HG02798 (cell line): ENCODE measurements around the gene MPHOSPH6.
"Not testable (repeated sequence)": the region's sequence is repeated elsewhere in the genome, so short reads cannot be mapped to it uniquely, and the experiment has no call there.

Source experiments
- ATAC-seq: cut with Tn5 transposase; IDR thresholded peaks from one replicate; pipeline ENCODE4 v1.9.1; 2021; ENCODE audit warnings: mild to moderate bottlenecking; ENCODE audit not compliant: unreplicated experiment, poor library complexity

MPHOSPH6 gene

DNA sequence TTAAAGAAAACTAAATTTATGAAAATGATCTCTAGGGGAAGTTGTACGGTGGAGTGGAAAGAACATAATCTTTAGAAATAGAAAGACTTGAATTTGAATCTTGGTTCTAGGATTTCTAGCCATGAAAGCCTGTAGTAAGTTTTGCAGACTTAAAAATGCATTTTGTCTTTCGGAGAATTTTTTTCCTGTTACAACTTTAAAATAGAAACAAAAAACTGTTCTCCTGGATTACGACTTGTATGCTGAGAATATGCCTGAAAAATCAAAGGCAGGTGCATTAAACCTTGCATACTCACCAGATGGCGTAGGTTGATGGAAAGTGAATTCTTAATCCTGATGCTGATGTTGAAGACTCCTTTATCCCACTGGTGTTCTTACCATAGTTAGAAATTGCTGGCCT is 7.5 kb upstream of the MPHOSPH6 start:
- ATAC-seq, result no peak

DNA sequence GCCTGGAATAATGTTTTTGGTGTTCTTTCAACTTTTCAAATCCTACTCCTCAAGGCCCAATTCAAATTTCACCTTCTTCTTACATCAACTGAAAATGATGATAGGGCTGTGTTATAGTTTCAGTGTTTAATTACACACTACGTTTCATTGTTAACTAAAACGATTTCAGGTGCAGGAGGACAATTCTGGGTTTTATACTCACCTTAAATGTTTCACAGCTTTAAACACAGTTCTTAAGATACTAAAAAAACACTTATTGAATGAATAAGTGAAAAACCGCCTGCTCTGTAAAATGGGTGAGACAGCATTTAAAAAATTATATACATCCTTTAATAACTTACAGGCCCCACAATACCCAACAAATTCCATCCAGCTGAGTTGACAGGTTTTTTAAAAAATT is 6.2 kb upstream of the MPHOSPH6 start:
- ATAC-seq, result no peak

DNA sequence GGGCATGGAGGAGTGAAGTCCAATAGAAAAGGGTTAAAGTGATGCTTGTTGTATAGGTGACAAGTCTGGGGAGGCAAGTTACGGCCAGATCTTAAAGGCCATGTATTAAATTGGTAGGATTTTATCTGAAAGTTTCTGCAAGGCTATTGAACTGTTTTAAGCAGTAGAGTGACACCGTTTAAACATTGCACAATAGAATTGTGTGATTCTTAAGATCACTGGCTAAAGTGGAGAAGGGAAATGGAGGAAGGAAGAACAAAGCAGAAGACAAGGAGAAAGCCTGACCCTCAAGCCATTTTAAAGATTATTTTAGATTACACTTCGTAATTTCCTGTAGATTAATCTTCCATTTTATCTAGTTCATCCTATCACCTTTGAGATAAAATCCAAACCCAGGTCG is 5.6 kb upstream of the MPHOSPH6 start:
- ATAC-seq, result no peak

DNA sequence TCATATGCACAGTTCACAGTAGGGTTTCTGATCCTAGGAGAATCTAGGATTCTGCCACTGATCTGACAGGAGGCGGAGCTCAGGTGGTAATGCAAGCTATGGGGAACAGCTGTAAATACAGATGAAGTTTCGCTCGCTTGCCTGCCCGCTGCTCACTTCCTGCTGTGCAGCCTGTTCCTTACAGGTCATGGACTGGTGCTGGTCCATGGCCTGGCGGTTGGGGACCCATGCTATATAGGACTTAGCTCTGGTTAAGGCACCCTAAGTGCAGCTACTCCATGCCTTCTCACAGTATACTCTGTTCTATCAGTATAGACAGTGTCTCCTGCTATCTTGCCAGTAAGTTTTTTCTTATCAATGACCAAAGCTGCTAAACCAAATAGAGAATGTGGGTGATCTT is 2.4 kb downstream of the MPHOSPH6 start:
- ATAC-seq, result no peak

DNA sequence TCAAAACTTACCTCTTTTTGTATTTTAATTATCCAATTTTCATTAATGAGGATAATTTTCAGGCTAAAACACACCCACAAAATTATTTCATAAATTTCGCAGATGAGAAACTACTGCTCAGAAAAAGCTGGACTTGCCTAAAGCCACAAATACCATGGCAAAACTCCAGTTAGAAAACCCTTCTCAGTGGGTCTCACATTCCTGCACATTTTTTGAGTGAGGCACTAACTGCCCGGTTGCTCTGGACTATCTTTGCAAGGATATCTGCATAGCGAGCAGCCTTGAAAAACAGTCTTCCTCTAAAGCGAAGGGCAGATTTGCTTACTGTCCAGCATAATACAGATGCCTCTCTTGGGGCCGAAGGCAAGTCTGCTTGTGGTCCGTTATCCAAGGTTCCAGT is 9.8 kb downstream of the MPHOSPH6 start:
- ATAC-seq, result no peak

DNA sequence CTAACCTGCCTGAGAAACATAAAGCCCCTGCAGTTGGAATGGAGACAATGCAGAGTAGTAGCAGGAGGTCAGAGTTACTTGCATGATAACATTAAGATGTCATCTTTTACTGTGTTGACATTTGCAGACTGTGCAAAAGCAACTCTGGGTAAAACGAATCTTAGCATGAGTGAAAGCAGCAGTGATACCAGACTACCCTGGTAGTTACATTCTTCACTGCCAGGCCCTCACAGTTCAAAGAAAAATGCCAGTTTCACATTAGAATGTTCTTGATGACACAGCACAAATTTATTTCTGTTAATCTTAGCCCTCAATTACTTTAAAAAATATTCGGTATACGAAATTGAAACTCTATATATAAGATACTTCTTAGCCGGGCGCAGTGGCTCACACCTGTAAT is 12.2 kb downstream of the MPHOSPH6 start:
- ATAC-seq, result no peak

DNA sequence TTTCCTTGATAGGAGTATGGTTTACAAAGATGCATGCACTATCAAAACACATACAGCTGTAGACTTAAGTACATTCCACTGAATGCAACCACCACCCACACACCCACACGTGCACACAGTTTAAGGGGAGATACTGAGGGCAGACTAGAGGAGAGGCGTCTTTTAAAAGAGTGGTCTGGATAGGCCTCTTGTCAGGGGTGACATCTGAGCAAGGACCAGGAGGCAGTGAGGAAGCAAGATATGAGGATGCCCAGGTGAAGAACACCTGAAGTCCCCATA is 12.6 kb downstream of the MPHOSPH6 start:
- ATAC-seq, result no peak

DNA sequence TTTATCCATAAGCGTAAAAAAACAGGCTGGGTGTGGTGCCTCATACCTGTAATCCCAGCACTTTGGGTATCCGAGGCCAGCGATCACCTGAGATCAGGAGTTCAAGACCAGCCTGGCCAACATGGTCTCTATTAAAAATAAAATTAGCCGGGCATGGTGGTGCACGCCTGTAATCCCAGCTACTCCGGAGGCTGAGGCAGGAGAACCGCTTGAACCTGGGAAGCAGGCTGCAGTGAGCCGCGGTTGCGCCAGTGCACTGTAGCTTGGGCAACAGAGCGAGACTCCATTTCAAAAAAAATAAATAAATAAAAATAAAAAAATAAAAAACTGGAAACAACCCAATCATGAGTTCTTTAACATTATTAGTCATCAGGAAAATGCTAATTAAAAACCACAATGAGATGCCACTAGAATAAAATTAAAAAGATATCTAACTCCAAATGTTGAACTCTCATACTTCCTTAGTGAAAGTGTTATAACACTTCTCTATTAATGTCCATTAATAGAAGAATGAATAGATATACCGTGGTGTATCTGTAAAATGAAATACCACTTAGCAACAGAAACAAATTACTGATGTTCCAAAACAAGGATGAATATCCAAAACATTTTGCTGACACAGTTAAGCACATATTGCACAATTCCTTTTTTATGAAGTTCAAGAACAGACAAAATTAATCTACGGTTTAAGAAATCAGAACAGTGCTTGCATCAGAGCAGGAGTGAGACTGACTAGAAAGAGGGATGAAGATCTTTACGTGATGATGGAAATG is 13.1 kb downstream of the MPHOSPH6 start:
- no peak for ATAC-seq

DNA sequence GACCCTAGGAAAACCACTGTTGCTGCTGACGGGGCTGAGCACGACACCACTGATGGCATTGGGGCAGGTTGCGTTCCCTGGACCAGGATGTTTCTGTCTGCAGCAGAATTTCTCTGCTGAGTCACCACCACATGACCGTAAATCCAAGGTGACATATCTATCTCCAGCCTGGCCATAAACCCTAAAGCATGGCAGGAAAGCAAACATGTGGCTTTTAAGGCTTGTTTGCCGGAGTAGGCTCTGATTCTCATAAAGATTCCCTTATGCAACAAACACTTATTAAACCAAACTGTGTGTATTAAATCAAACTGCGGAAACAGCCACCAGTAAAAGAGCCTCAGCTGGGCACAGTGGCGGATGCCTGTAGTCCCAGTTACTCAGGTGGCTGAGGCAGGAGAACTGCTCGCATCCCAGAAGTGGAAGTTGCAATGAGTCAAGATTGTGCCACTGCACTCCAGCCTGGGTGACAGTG is 17.3 kb downstream of the MPHOSPH6 start:
- no peak for ATAC-seq

DNA sequence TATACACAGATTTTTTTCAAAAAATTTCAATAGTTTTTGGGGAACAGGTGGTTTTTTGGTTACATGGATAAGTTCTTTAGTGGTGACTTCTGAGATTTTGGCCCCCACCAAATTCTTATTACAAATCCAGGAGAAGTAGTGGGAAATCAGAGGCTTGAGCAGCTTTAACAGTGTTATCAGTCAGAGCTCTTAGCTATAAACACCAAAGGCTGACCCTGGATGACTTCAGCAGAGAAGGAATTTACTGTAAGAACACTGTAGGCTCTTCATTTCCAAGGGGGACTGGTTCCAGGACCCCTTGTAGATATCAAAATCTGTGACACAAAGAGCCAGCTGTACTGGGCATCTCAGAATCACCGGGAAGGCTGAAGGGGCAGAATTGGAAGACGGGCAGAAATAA is 17.8 kb downstream of the MPHOSPH6 start:
- no peak for ATAC-seq

DNA sequence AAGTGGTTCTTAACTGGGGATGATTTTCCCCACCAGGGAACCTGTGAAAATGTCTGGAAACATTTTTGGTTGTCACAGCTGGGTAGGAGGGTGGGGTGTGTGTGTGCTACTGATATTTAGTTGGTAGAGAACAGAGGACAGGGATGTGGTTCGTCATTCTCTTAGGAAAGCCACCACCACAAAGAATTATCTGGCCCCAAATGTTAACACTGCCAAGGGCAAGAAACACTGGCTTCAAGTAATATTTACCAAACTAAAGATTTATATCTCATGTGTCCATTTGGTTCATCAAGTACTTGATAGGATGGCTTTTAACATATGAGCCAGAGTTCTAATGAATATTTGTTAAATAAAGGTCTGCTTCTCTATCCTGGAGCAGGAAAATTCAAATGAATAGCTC is 19.5 kb downstream of the MPHOSPH6 start:
- ATAC-seq, result no peak

DNA sequence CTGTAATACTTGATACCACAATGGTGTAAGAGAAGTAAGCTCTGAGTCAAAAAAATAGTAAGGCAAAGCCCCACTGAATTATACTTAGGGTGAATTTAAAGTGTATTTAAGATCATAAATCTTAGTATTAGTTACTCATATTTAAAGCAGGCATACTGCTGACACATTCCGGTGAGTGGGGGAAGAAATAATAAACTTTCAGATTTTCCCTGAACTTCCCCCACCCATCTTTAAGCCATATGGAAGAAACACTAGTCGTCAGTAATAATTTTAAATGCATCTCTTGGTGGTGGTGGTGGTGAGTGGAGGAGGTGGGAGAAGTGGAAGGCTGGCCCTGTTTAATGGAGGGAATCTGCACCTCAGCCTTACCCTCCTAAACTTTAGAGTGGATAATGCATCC is 20.5 kb downstream of the MPHOSPH6 start:
- ATAC-seq, result no peak

DNA sequence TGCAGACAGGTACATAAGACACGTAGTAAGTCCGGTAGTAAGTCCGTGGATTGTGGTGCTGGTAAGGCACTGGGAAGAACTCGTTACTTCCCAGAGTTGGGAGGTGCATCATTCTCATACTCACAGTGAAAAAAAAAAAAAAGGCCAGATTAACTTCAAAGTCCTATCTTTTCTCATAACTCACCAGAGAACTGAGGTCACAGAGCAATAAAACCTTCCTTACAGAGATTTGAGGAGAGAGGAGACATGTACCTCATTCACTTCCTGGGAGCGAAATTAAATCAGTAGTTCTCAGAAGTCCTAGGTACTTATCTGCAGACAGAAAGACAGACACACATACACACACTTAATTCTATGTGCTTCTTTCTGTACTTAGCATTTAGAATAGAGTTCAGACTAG is 22.5 kb downstream of the MPHOSPH6 start:
- no peak for ATAC-seq

DNA sequence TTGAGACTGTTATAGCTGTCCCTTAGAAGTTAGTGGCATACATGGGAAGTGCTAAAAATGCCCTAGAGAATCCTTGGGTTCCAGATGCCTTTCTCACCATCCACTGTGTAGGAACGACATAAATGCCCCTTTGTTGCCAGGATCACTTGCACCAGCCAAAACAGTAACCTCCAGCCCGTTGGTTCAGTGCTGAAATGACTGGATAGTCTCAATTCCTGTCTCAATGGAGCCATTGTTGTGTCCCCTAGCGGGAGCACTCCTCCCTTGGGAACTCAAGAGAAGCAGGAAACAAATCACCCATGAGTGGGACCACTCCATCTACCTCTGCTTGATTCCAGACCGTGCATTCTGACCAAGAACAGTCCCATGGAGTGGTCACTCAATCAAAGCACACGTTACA is 23.1 kb downstream of the MPHOSPH6 start:
- no peak for ATAC-seq

DNA sequence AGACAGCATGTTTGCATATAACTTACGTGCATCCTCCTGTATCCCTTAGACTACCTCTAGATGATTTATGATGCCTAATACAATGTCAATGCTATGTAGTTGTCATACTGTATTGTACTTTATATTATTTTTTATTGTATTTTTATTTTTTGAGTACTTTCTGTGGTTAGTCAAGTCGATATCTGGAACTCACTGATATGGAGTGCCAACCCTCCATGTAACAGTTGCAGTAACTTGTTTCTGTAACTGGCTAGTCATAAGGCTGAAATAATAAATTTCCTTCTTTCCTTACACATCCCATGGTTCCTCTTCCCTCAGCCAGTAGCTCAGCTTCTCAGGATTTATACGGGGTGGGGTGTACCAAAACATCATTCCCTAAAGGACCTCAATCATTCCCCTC is 23.5 kb downstream of the MPHOSPH6 start:
- no peak for ATAC-seq

DNA sequence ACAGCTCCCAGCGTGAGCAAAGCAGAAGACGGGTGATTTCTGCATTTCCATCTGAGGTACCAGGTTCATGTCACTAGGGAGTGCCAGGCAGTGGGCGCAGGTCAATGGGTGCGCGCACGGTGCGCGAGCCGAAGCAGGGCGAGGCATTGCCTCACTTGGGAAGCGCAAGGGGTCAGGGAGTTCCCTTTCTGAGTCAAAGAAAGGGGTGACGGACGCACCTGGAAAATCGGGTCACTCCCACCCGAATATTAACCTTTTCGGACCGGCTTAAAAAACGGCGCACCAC is 30.8 kb downstream of the MPHOSPH6 start:
- not testable (repeated sequence) for ATAC-seq

DNA sequence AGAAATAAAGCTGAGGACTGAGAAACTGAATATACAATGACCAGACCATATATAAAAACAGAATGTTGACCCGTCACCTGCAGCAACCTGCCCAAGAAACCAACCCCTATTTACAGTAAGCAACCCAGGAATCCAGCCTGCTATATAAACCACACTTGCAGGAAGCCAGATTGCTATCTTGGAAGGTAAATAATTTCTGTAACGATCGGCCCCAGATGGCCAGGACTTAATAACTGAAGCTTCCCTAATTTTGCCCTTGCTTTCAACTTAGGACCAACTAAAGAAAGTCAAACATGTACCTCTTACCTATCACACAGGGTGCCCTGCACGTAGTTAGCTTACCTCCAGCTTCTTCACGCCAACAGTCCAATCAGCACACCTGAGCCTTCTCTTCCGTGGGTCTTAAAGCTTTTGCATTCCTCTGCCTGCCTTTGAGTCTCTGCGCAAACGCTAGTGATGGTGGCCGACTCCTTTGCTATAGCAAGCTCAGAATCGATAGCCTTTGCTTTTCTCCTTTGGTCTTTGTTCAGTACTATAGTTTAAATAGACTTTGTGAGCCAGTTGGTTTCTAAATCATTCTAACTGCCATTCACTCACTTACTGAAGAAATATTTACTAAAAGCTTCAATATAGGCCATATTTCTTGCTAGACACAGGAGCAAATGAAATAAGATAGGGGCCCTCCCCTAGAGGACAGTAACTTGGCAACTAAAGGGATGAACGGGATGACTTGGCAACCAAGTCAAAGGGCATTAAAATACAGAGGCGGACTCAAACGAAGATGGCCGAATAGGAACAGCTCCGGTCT is 31.3 kb downstream of the MPHOSPH6 start:
- ATAC-seq, result no peak

DNA sequence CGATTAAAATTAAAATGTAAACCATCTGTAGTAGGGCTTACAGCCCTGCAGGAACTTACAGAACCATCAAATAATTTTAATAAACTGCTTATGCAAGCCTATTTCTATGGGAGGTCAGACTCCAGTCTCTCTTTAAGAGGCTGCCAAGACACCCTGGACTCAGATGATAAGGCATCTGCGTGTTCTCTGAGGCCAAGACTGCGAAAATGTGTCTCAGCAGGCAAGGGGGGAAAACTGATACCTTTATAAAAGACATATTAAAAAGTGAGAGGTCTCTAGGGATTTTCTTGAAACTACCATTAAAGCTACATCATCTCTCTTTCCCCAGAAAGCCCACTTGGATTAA is 32.2 kb downstream of the MPHOSPH6 start:
- no peak for ATAC-seq

DNA sequence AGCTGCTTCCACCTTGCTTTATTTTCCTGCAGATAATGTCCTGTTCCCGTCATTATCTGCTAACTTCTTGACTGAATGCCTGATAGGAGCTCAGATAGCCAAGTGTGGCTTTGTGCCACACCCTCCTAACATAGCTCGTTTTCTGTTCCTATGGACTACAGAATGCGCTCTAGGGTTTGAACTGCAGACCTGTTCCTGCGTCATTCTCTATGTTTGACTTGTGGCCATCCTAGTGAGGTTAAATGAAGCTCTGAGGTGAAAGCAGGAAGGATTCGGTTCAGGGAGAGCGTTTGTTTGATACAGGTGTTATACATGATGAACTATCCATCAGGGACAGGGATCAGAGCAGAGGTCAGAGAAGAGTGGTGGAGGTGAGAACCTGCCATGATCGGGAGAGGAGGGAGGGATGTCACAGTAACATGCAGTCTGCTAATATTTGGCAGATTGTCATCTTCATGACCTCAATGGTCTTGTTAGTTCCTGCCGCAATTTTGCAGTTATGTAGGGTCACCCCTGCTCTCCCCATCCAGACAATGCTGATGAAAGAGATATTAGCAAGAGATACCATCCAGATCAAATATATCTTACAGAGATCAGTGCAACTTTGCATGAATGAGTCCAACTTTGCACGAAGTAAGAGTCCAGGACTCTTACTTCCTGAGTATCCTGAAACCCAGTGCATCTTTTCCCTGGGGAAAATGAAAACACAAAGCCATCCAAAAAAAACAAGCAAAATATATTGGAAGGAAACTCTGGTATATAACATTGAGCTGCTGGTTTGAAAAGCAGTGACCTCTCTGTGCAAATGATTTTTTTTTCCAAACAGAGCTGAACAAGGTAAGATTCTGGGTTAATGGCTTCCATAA is 32.8 kb downstream of the MPHOSPH6 start:
- no peak for ATAC-seq

DNA sequence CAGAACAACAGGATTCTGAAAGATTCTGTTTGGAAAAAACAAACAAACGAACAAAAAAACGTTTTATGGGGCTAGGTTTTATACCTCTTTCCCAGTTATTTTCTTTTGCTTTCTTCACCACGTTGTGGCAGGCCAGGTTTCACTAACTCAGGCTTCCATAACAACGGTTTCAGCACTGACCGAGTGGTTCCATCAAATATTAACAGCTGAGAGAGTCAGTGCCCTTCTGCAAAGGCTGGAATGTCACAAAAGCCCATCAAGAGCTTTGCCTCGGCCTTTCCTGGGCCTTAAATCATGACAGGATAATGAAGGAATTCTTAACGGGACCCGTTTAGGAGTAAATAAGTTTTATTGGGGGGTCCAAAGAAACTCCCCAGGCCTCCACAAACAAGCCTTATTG is 34.2 kb downstream of the MPHOSPH6 start:
- no peak for ATAC-seq

DNA sequence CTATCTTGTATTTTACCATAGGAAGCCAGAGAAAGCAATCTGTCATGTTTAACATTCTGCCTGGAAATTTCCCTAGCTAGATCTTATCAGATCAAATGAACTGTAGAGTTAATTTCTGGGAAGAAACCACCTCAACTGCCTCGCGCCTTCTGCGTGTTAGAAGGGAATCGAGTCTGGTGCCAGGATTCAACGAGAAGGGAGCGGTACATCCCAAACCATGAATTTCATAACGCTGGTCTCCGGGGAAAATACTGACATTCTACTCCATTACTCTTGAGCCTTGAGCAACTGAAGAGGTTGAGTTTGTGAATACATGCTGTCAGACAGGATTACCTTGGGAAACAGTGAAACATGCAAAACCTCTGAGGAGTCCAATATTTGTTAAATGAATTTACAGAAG is 35.2 kb downstream of the MPHOSPH6 start:
- ATAC-seq, result no peak
